ENCODE measurements around the gene IL1RL2.

Gene IL1RL2

DNA sequence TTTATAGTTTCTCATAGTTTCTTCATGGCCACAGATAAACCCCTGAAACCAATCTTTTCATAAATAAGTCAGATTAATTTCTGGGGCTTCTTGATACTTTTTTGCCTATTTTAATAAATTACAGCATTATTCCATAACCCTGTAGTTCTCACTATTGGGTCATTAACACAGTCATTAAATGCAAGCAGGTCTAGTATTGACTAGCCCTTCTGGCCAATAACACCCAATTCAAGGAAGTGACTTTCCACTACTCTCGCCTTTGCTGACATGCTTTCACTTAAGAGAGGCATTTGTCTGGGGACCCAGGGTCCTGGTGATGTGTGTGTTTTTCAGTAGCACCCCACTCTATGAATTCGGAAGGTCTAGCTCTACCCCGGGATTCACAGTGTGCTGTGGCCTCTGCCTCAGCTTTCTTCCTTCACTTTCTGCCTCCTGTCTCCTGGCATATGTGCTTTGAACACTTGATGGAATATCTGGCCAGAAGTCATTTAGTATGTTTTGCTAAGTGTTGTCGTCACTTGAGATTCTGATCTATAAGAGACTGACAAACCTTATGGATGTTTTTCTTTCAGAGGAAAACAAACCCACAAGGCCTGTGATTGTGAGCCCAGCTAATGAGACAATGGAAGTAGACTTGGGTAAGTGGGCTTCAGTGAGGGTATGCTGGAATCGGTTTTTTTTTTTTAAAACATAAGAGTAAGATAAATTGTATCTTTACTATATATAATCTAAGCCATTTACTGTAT, 18.6 kb upstream of the IL1RL2 start:
- no peak for DNase-seq (ENCODE audit: insufficient read length)
- no peak for FAIRE-seq
- no peak for TF ChIP-seq TAF1 (IDR thresholded peaks at IDR 0.05; ENCODE audit: borderline replicate concordance, low read depth, low read length)

DNA sequence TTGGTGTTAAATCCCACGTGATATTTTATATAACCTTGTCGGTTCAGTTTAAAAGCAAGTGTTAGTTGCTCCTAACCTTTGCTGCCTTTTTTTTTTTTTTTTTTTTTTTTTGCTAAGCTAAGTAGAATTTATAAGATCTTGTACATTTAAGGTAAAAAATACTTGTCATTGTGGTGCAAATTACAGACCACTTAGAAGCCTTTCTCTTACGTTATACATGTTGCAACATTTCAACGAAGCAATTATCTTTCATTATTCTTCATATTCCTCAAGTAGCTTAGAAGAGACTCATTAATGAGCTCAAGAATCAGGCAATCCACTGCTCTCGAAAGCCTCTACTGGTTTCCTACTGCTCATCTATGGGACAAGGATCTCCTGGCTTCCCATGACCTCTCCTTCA, 14.9 kb upstream of the IL1RL2 start:
- DNase-seq (ENCODE audit: insufficient read length): no peak
- FAIRE-seq: no peak
- no peak for TF ChIP-seq POLR2A (IDR thresholded peaks at IDR 0.05; ENCODE audit: low read depth, low read length)
- no peak for TF ChIP-seq TAF1 (IDR thresholded peaks at IDR 0.05; ENCODE audit: borderline replicate concordance, low read depth, low read length)
- TF ChIP-seq POLR2AphosphoS5 (IDR thresholded peaks at IDR 0.05; ENCODE audit: low read depth, low read length): no peak

DNA sequence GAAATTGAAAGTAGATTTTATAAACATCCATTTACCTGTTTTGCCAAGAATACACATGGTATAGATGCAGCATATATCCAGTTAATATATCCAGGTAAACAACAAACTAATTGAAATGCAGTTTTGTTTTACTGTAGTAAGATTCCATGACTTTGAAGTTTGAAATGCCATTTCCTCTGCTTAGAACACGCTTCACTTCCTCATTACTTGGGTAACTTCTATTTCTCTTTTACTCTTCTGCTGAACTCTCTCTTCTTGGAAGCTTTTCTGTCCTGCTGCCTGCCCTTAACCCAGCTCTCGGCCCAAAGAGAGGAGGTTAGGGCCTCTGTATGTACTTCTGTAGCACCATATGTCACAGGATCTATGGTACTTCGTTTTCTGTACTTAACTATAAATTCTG, 14.1 kb upstream of the IL1RL2 start:
- FAIRE-seq (no peak), DNase-seq (ENCODE audit: insufficient read length) (no peak)
- TF ChIP-seq POLR2AphosphoS5 (IDR thresholded peaks at IDR 0.05; ENCODE audit: low read depth, low read length): no peak
- TF ChIP-seq TAF1 (IDR thresholded peaks at IDR 0.05; ENCODE audit: borderline replicate concordance, low read depth, low read length): no peak
- TF ChIP-seq POLR2A (IDR thresholded peaks at IDR 0.05; ENCODE audit: low read depth, low read length): no peak

DNA sequence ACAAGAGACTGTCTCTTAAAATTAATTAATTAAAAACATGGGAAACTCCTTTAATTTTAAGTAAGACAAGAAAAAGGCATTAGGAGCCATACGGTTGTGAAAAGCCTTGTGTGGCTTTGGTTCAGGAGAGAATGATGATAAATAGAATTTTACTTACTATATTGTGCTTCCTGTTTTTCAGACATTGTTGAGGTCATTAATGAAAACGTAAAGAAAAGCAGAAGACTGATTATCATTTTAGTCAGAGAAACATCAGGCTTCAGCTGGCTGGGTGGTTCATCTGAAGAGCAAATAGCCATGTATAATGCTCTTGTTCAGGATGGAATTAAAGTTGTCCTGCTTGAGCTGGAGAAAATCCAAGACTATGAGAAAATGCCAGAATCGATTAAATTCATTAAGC, 10.7 kb upstream of the IL1RL2 start:
- TF ChIP-seq POLR2A (IDR thresholded peaks at IDR 0.05; ENCODE audit: low read depth, low read length): no peak
- TF ChIP-seq POLR2AphosphoS5 (IDR thresholded peaks at IDR 0.05; ENCODE audit: low read depth, low read length): no peak
- TF ChIP-seq TAF1 (IDR thresholded peaks at IDR 0.05; ENCODE audit: borderline replicate concordance, low read depth, low read length): no peak
- DNase-seq (ENCODE audit: insufficient read length) (no peak), FAIRE-seq (no peak)

DNA sequence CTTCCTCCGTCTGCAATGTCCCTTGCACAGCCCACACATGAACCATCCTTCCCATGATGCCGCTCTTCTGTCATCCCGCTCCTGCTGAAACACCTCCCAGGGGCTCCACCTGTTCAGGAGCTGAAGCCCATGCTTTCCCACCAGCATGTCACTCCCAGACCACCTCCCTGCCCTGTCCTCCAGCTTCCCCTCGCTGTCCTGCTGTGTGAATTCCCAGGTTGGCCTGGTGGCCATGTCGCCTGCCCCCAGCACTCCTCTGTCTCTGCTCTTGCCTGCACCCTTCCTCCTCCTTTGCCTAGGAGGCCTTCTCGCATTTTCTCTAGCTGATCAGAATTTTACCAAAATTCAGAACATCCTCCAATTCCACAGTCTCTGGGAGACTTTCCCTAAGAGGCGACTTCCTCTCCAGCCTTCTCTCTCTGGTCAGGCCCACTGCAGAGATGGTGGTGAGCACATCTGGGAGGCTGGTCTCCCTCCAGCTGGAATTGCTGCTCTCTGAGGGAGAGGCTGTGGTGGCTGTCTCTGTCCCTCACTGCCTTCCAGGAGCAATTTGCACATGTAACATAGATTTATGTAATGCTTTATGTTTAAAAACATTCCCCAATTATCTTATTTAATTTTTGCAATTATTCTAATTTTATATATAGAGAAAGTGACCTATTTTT, 8.9 kb upstream of the IL1RL2 start:
- DNase-seq (ENCODE audit: insufficient read length) (no peak), FAIRE-seq (no peak)
- TF ChIP-seq POLR2A (IDR thresholded peaks at IDR 0.05; ENCODE audit: low read depth, low read length) (no peak), TAF1 (IDR thresholded peaks at IDR 0.05; ENCODE audit: borderline replicate concordance, low read depth, low read length) (no peak)

DNA sequence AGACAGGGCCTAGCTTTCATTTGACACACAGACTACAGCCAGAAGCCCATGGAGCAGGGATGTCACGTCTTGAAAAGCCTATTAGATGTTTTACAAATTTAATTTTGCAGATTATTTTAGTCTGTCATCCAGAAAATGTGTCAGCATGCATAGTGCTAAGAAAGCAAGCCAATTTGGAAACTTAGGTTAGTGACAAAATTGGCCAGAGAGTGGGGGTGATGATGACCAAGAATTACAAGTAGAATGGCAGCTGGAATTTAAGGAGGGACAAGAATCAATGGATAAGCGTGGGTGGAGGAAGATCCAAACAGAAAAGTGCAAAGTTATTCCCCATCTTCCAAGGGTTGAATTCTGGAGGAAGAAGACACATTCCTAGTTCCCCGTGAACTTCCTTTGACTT, 7.8 kb upstream of the IL1RL2 start:
- DNase-seq (ENCODE audit: insufficient read length) (no peak), FAIRE-seq (no peak)
- TF ChIP-seq POLR2AphosphoS5 (IDR thresholded peaks at IDR 0.05; ENCODE audit: low read depth, low read length) (no peak), POLR2A (IDR thresholded peaks at IDR 0.05; ENCODE audit: low read depth, low read length) (no peak), TAF1 (IDR thresholded peaks at IDR 0.05; ENCODE audit: borderline replicate concordance, low read depth, low read length) (no peak)

DNA sequence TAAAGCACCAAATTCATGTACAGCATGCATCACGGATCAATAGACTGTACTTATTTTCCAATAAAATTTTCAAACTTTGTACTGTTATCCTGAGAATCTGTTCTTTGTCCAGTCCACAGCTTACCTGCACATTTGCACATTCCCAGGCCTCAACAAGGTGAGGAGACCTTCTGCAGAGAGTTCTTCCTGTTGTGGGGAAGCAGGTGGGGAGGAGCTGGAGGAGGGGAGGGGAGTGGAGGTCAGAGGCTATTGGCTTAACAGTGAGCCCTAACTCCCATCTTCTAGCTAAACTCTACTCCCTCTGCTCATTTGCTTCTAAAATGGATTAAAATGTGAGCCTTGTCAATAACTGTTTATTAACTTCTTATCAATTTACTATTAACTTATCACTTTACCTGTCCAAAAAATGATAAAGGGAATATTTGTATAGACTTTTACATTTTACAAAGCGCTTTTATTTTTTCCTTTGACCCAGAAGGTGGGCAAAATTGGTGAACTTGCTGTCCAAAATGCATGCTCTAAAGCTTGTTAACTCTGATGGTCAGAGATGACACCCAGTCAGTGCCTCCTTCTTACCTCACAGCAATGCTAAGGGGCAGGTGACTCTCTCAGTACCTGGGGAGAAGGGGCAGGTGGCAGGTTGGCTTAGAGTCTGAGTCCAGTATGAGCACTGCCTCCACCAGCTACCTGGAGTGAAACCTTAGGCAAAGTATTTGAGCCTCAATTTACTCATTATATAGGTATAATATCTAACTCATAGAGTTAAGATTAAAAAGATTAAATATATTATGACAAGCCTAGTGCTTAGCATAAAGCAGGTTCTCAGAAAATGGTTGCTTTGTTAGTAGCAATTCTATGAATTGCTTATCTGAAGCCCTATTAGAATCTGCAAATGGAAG, 6.8 kb upstream of the IL1RL2 start:
- DNase-seq (ENCODE audit: insufficient read length): no peak
- no peak for FAIRE-seq
- TF ChIP-seq POLR2AphosphoS5 (IDR thresholded peaks at IDR 0.05; ENCODE audit: low read depth, low read length) (no peak), TAF1 (IDR thresholded peaks at IDR 0.05; ENCODE audit: borderline replicate concordance, low read depth, low read length) (no peak), POLR2A (IDR thresholded peaks at IDR 0.05; ENCODE audit: low read depth, low read length) (no peak)

DNA sequence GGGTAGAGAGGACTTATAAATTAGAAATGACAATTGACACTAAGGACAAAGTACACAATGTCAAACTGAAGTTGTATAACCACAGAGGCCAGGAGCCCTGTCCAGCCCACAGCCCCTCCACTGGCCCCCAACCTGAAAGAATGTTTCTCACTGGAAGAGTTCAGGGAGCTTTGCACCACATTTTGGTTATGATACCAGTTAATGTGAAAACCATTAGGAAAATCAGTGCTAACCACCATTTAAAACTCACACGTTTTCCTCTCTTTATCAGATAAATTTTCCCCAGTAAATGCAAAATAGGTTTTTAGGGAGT, 6.2 kb upstream of the IL1RL2 start:
- DNase-seq (ENCODE audit: insufficient read length): no peak
- no peak for FAIRE-seq
- TF ChIP-seq POLR2A (IDR thresholded peaks at IDR 0.05; ENCODE audit: low read depth, low read length) (no peak), POLR2AphosphoS5 (IDR thresholded peaks at IDR 0.05; ENCODE audit: low read depth, low read length) (no peak), TAF1 (IDR thresholded peaks at IDR 0.05; ENCODE audit: borderline replicate concordance, low read depth, low read length) (no peak)

DNA sequence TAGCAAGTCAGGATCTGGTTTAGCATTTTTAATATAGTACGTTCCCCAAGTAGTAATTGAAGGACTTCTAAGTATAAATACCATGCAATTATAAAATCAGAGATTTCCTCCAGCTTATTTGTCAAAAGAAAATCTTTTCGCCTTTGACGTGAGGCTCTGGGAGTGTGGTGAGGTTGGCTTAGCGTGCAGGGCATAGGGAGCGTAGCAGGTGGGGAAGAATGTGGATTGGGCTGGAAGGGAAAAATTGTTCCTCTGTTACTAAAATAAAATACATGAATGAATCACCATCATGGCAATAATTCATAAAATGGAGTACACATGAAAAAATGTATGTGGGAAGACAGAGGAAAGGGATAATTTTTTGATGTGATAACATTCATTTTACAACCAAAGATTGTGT, 5.4 kb upstream of the IL1RL2 start:
- FAIRE-seq: no peak
- DNase-seq (ENCODE audit: insufficient read length): no peak
- TF ChIP-seq TAF1 (IDR thresholded peaks at IDR 0.05; ENCODE audit: borderline replicate concordance, low read depth, low read length): no peak
- TF ChIP-seq POLR2AphosphoS5 (IDR thresholded peaks at IDR 0.05; ENCODE audit: low read depth, low read length): no peak
- TF ChIP-seq POLR2A (IDR thresholded peaks at IDR 0.05; ENCODE audit: low read depth, low read length): no peak

DNA sequence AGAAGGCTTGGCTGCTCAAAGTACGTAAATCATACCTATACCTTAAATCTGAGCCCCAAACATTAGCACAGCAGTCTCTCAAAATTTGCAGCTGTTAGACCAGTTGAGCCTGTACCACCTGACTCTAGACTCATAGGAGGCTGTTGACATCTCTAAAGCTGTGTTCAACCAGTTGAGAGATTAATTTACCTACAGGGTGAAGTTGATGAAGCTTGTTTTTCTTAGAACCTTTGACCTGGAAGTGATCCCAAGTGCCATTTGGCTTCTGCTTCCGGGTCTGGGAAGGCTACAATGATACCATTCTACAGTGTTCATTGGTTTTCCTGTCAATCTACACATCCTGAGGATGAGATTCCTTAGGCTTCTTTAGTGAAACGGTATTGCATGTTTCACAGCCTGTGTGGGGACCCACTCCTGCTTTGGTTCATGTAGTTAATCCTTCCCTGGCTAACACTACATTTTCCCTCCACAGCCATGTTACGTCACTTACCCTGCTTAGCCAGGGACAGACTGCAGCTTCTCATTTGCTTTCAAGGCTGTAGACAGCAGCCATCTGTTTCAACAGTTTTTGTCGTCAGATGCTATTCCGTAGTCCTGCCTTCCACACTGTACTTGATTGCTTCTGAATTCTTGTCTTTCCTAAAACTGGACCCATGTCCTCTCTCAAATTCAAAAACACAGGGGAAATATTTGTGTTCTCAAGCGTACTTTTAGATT, 4.7 kb upstream of the IL1RL2 start:
- TF ChIP-seq POLR2A (IDR thresholded peaks at IDR 0.05; ENCODE audit: low read depth, low read length) (no peak), TAF1 (IDR thresholded peaks at IDR 0.05; ENCODE audit: borderline replicate concordance, low read depth, low read length) (no peak), POLR2AphosphoS5 (IDR thresholded peaks at IDR 0.05; ENCODE audit: low read depth, low read length) (no peak)
- FAIRE-seq (peak; percentile 50), DNase-seq (ENCODE audit: insufficient read length) (no peak)

DNA sequence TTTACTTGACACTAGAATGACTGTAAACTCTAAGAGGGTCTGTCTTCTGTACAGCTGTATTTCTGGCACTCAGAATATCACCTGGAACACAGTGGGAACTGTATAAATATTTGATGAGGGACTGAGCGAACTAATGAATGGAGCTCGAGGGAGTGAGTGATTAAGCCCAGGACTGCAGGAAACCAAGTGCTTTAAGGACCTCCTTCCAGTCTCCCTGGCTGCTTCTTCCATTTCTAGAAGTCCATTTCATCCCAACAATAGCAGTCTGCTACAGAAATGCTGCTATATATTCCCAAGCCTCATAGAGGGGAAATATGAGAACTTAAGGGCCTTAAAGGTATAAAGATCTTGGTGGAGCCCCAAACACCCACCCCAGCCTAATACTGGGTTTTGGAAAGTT, 2.8 kb upstream of the IL1RL2 start:
- DNase-seq (ENCODE audit: insufficient read length) (no peak), FAIRE-seq (no peak)
- TF ChIP-seq TAF1 (IDR thresholded peaks at IDR 0.05; ENCODE audit: borderline replicate concordance, low read depth, low read length) (no peak), POLR2A (IDR thresholded peaks at IDR 0.05; ENCODE audit: low read depth, low read length) (no peak), POLR2AphosphoS5 (IDR thresholded peaks at IDR 0.05; ENCODE audit: low read depth, low read length) (no peak)
